Testis (tissue), 2 donors: ENCODE measurements around the gene CSNK1E.

Experiments used
- POLR2A ChIP-seq: fragments of 450-650 bp; IDR thresholded peaks from one replicate; pipeline ENCODE4 v1.6.1; 2017; ENCODE audit warnings: antibody characterized with exemption, mild to moderate bottlenecking, moderate library complexity
- TF ChIP-seq, protein P1 (sequence below), 3 experiments: fragments of 450-650 bp in 2 of 3; fragments of 200-600 bp in 1 of 3; sonication (generic) in 1 of 3; IDR thresholded peaks; one replicate each; pipeline ENCODE4 v1.5.1; 2016 to 2019; ENCODE audit warnings: antibody characterized with exemption in 3 of 3, mild to moderate bottlenecking in 2 of 3, moderate library complexity in 1 of 3

DNA sequence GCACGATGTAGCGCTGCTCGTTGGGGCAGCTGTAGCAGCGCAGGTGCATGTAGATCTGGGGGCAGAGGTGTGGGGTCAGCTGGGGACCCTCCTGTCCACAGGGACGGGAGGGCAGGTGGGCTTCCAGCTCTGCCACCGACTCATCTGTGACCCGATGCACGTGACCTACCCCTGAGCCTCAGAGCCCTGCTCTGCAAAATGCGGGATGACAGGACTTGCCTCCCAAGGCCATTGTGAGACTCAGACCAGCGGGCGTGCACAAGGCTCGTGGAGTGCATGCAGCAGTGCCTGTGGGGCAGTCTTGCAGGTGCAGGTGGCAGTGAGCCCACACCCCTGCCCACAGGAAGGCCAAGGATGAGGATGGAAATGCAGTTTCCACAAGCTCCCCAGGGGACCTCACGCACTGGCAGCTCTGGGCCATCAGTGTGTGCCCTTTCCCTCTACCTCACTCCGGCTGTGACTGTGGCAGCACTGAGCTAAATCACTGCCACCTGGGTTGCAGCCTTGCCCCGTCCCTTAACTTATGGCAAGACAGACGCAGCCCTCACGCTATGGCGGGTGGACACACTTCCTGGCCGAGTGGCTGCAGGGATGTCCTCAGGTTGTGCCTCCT lies 71.1 kb downstream of the CSNK1E start:
- TF ChIP-seq, protein P1, sequence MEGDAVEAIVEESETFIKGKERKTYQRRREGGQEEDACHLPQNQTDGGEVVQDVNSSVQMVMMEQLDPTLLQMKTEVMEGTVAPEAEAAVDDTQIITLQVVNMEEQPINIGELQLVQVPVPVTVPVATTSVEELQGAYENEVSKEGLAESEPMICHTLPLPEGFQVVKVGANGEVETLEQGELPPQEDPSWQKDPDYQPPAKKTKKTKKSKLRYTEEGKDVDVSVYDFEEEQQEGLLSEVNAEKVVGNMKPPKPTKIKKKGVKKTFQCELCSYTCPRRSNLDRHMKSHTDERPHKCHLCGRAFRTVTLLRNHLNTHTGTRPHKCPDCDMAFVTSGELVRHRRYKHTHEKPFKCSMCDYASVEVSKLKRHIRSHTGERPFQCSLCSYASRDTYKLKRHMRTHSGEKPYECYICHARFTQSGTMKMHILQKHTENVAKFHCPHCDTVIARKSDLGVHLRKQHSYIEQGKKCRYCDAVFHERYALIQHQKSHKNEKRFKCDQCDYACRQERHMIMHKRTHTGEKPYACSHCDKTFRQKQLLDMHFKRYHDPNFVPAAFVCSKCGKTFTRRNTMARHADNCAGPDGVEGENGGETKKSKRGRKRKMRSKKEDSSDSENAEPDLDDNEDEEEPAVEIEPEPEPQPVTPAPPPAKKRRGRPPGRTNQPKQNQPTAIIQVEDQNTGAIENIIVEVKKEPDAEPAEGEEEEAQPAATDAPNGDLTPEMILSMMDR (IDR thresholded peaks at IDR 0.05) = no peak
- TF ChIP-seq POLR2A = no peak
